NOMO-1 treated with DMSO at 0.1 percent for 48 hours (cell line): Measurements from ENCODE around the gene IGFBP5.

Experiments used
- DNase-seq: peaks from one replicate; lab custom pipeline; 2025; ENCODE audit not compliant: unreplicated experiment; lab: John Stamatoyannopoulos, UW

IGFBP5 gene

GRCh38 chr2:216665717-216666116 lies 29.6 kb downstream of the IGFBP5 start:
- no peak for DNase-seq

GRCh38 chr2:216665242-216665641 lies 30.1 kb downstream of the IGFBP5 start:
- no peak for DNase-seq

GRCh38 chr2:216664593-216665034 lies 30.7 kb downstream of the IGFBP5 start:
- no peak for DNase-seq

GRCh38 chr2:216663846-216664245 lies 31.5 kb downstream of the IGFBP5 start:
- DNase-seq, result no peak

- no peak for DNase-seq
Measured at GRCh38 chr2:216663106-216663505, 32.2 kb downstream of the IGFBP5 start.

GRCh38 chr2:216661639-216662375 lies 33.5 kb downstream of the IGFBP5 start:
- DNase-seq, result no peak

GRCh38 chr2:216661051-216661450 lies 34.3 kb downstream of the IGFBP5 start:
- DNase-seq, result no peak

- DNase-seq, result no peak
Measured at GRCh38 chr2:216660496-216660895, 34.9 kb downstream of the IGFBP5 start.

- DNase-seq, result no peak
Measured at GRCh38 chr2:216659276-216659675, 36.1 kb downstream of the IGFBP5 start.

GRCh38 chr2:216658757-216659156 lies 36.6 kb downstream of the IGFBP5 start:
- DNase-seq, result no peak

GRCh38 chr2:216657980-216658379 lies 37.4 kb downstream of the IGFBP5 start:
- no peak for DNase-seq

- no peak for DNase-seq
Measured at GRCh38 chr2:216657086-216657855, 38.1 kb downstream of the IGFBP5 start.

- DNase-seq, result no peak
Measured at GRCh38 chr2:216654528-216655052, 40.8 kb downstream of the IGFBP5 start.

- no peak for DNase-seq
Measured at GRCh38 chr2:216653931-216654365, 41.4 kb downstream of the IGFBP5 start.

GRCh38 chr2:216653093-216653799 lies 42.1 kb downstream of the IGFBP5 start:
- no peak for DNase-seq

GRCh38 chr2:216652566-216652965 lies 42.8 kb downstream of the IGFBP5 start:
- no peak for DNase-seq

- DNase-seq, result no peak
Measured at GRCh38 chr2:216651351-216651881, 43.9 kb downstream of the IGFBP5 start.

- no peak for DNase-seq
Measured at GRCh38 chr2:216650626-216651257, 44.6 kb downstream of the IGFBP5 start.

- no peak for DNase-seq
Measured at GRCh38 chr2:216649574-216649973, 45.8 kb downstream of the IGFBP5 start.

GRCh38 chr2:216648105-216648504 lies 47.2 kb downstream of the IGFBP5 start:
- DNase-seq, result no peak

GRCh38 chr2:216646116-216646515 lies 49.2 kb downstream of the IGFBP5 start:
- DNase-seq, result no peak
